ENCODE measurements around the gene SHTN1.

Gene SHTN1, protein sequence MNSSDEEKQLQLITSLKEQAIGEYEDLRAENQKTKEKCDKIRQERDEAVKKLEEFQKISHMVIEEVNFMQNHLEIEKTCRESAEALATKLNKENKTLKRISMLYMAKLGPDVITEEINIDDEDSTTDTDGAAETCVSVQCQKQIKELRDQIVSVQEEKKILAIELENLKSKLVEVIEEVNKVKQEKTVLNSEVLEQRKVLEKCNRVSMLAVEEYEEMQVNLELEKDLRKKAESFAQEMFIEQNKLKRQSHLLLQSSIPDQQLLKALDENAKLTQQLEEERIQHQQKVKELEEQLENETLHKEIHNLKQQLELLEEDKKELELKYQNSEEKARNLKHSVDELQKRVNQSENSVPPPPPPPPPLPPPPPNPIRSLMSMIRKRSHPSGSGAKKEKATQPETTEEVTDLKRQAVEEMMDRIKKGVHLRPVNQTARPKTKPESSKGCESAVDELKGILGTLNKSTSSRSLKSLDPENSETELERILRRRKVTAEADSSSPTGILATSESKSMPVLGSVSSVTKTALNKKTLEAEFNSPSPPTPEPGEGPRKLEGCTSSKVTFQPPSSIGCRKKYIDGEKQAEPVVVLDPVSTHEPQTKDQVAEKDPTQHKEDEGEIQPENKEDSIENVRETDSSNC

DNA sequence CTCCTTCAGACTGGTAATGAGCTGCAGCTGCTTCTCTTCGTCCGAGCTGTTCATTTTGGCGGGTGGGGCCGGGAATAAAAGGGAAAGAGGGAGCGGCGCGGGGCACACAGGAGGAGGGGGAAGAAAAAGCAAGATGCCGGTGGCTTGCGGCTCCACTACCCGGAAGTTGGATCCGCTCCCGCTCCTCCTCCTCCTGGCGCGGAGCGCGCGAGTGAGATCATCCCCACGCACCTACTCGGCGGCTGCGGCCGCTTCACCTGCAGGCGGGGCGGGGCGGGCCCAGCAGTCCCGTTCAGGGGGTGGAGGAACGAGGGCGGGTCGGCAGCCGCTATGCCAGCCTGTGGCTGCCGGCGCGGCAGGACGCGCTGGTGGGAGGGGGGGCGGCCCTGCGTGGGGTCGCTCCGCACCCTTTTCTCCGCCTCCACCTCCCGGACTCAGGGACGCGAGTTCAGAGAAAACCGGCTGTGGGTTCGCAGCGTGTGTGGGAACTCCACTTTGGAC is at the start of gene SHTN1:
TSS of gene SHTN1 (minus strand) at position 162 of the 501 bp plus-strand sequence. CDS start at position 54, 108 bp downstream.
- Histone ChIP-seq H3K27ac (ENCODE audit: low read depth, low read length) (no peak within 1 kb of the TSS), H3K27me3 (ENCODE audit: control insufficient read depth, low read length) (peaks cover 22% of the 10 kb centered on the region), H3K9me2 (replicated peaks; ENCODE audit: control insufficient read depth, low read length) (no peaks in the 10 kb centered on the region), H4K20me1 (ENCODE audit: control insufficient read depth, insufficient read depth, low read depth, low read length) (no peaks in the 10 kb centered on the region), H3K4me3 (ENCODE audit: low read length) (peak within 1 kb of the TSS; percentile 68), H3K4me2 (ENCODE audit: low read length) (peak within 1 kb of the TSS; percentile 74), H3K4me1 (ENCODE audit: control insufficient read depth, low read length) (no peaks in the 10 kb centered on the region; the same call in 1 of the 2 replicates), H3K79me2 (ENCODE audit: control insufficient read depth, low read length) (no peaks in the 10 kb centered on the region), H3K9me3 (ENCODE audit: control insufficient read depth, insufficient read depth, low read length) (no peaks in the 10 kb centered on the region), H3K36me3 (ENCODE audit: control insufficient read depth, low read length) (no peaks in the 10 kb centered on the region), H3F3A (ENCODE audit: control insufficient read depth, insufficient read depth) (no peaks in the 10 kb centered on the region)
- TF ChIP-seq EZH2phosphoT487 (IDR thresholded peaks at IDR 0.05; ENCODE audit: borderline replicate concordance, low read length): 0 out of 2 replicates have a peak, but pooled peaks have one; percentile 90
- TF ChIP-seq, protein P1, sequence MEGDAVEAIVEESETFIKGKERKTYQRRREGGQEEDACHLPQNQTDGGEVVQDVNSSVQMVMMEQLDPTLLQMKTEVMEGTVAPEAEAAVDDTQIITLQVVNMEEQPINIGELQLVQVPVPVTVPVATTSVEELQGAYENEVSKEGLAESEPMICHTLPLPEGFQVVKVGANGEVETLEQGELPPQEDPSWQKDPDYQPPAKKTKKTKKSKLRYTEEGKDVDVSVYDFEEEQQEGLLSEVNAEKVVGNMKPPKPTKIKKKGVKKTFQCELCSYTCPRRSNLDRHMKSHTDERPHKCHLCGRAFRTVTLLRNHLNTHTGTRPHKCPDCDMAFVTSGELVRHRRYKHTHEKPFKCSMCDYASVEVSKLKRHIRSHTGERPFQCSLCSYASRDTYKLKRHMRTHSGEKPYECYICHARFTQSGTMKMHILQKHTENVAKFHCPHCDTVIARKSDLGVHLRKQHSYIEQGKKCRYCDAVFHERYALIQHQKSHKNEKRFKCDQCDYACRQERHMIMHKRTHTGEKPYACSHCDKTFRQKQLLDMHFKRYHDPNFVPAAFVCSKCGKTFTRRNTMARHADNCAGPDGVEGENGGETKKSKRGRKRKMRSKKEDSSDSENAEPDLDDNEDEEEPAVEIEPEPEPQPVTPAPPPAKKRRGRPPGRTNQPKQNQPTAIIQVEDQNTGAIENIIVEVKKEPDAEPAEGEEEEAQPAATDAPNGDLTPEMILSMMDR (IDR thresholded peaks at IDR 0.05; ENCODE audit: low read depth, low read length, poor library complexity, severe bottlenecking): no peak

DNA sequence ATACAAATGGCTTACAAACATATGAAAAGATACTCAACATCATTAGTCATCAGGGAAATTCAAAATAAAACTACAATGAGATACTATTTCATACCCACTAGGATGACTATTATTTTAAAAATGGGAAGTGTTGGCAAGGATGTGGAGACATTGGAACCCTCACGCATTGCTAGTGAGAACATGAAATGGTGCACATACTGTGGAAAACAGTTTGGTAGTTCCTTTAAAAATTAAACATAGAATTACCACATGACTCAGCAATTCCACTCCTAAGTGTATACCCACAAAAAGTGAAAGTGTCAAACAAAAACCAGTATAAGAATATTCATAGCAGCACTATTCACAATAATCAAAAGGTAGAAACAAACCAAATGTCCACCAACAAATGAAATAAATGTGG is 48.5 kb upstream of the SHTN1 start:
- Histone ChIP-seq H4K20me1 (ENCODE audit: control insufficient read depth, insufficient read depth, low read depth, low read length) (no peaks in the 10 kb centered on the region), H3K36me3 (ENCODE audit: control insufficient read depth, low read length) (no peaks in the 10 kb centered on the region), H3K4me1 (ENCODE audit: control insufficient read depth, low read length) (no peaks in the 10 kb centered on the region), H3K79me2 (ENCODE audit: control insufficient read depth, low read length) (no peaks in the 10 kb centered on the region), H3K9me2 (replicated peaks; ENCODE audit: control insufficient read depth, low read length) (no peaks in the 10 kb centered on the region), H3F3A (ENCODE audit: control insufficient read depth, insufficient read depth) (no peaks in the 10 kb centered on the region), H3K27ac (ENCODE audit: low read depth, low read length) (no peak overlapping the region), H3K4me2 (ENCODE audit: low read length) (no peak overlapping the region), H3K27me3 (ENCODE audit: control insufficient read depth, low read length) (peaks cover 6% of the 10 kb centered on the region; the same call in 1 of the 2 replicates), H3K4me3 (ENCODE audit: low read length) (no peak overlapping the region), H3K9me3 (ENCODE audit: control insufficient read depth, insufficient read depth, low read length) (no peaks in the 10 kb centered on the region; the same call in 1 of the 2 replicates)
- TF ChIP-seq EZH2phosphoT487 (IDR thresholded peaks at IDR 0.05; ENCODE audit: borderline replicate concordance, low read length): no peak
- TF ChIP-seq, protein P1 (IDR thresholded peaks at IDR 0.05; ENCODE audit: low read depth, low read length, poor library complexity, severe bottlenecking): no peak

DNA sequence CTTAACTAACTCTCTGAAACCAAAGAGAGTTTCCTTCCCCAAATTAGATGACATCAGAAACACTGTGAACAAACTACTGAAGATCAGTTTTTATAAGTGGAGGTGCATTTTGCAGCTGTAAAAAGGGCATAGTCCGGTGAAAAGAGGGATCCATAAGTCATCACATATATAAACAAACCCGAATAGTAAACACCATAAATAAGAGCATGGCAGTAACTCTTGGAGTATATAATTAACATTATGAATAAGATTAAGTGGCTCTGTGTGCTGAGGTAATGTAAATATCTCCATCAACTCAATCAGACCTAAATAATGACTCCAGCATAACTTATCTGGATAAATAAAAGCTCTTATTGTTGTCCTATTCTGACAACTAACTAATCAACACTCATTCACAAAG is 43.0 kb upstream of the SHTN1 start:
- no peak overlapping the region for H3K27ac ChIP-seq (ENCODE audit: low read depth, low read length)
- H3K79me2 ChIP-seq (ENCODE audit: control insufficient read depth, low read length): no peaks in the 10 kb centered on the region
- no peaks in the 10 kb centered on the region for H3K4me1 ChIP-seq (ENCODE audit: control insufficient read depth, low read length)
- H3K9me3 ChIP-seq (ENCODE audit: control insufficient read depth, insufficient read depth, low read length): no peaks in the 10 kb centered on the region
- no peak overlapping the region for H3K4me3 ChIP-seq (ENCODE audit: low read length)
- no peaks in the 10 kb centered on the region for H3K36me3 ChIP-seq (ENCODE audit: control insufficient read depth, low read length)
- H3K4me2 ChIP-seq (ENCODE audit: low read length): no peak overlapping the region
- no peaks in the 10 kb centered on the region for H3F3A ChIP-seq (ENCODE audit: control insufficient read depth, insufficient read depth)
- no peaks in the 10 kb centered on the region for H4K20me1 ChIP-seq (ENCODE audit: control insufficient read depth, insufficient read depth, low read depth, low read length)
- no peaks in the 10 kb centered on the region for H3K27me3 ChIP-seq (ENCODE audit: control insufficient read depth, low read length)
- TF ChIP-seq, protein P1 (IDR thresholded peaks at IDR 0.05; ENCODE audit: low read depth, low read length, poor library complexity, severe bottlenecking): no peak
- no peak for TF ChIP-seq EZH2phosphoT487 (IDR thresholded peaks at IDR 0.05; ENCODE audit: borderline replicate concordance, low read length)
- no peaks in the 10 kb centered on the region for H3K9me2 ChIP-seq (replicated peaks; ENCODE audit: control insufficient read depth, low read length)

Measured in DOHH2 (cell line).